Measurements from ENCODE around the gene OR8D1.
"Not testable (repeated sequence)": the region's sequence is repeated elsewhere in the genome, so short reads cannot be mapped to it uniquely, and the experiment has no call there.

The OR8D1 gene

DNA sequence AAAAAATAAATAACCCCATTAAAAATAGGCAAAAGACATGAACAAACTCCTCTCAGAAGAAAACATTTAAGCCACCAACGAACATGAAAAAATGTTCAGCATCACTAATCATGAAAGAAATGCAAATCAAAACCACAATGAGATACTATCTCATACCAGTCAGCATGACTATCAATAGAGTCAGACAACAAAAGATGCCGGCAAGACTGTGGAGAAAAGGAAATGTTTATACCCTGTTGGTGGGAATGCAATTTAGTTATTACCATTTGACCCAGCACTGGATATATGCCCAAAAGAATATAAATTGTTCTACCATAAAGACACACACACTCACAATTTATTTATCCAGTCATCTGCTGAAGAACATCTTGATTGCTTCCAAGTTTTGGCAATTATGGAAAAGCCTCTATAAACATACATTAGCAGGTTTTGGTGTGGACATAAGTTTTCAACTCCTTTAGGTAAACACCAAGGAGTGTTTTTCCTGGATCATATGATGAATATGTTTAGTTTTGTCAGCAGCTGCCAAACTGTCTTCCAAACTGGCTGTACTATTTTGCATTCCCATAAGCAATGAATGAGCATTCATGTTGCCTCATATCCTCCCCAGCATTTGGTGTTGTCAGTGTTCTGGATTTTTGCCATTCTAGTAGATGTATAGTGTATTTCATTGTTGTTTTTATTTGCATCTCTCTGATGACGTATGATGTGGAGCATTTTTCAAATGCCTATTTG lies 28.0 kb downstream of the OR8D1 start:
- DNase-seq, result no peak

DNA sequence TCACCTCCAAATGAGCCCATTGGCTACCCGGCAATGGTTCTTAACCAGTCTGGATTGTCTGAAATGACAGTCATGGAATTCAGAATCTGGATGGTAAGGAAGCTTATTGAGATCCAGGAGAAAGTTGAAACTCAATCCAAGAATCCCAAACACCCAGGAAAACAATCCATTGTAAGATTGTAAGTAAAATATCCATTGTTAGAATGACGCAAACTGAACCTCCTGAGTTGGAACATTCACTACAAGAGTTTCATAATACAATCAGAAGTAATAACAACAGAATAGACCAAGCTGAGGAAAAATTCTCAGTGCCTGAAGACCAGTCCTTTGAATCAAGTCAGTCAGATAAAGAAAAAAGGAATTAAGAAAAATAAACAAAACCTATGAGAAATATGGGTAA lies 35.5 kb downstream of the OR8D1 start:
- DNase-seq, result no peak

DNA sequence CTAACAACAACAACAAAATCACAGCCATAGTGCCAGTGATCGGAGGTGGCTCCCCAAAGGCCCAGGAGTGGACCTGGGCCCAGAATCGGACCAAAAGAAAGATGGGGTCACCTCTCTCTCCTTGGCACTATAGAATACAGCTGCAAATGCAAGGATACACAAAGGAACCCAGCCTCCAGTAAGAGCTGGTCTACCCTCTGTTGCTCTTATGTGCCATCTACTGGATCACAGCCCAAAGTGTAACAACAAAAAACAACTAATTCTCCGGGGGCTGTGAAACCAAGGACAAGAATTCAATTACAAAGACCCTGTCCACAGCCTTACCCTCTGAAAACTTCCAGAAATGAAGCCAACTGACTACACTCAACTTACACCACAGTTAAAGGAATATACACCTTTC lies 35.9 kb downstream of the OR8D1 start:
- peak; percentile 35 to 50 for DNase-seq

GRCh38 chr11:124277207-124277606 lies 36.5 kb downstream of the OR8D1 start:
- no peak for DNase-seq

- DNase-seq, result peak; percentile 12 to 21
These were observed 37.7 kb downstream of the OR8D1 start for GRCh38 chr11:124276081-124276480.

- DNase-seq, result no peak
These were observed 39.7 kb downstream of the OR8D1 start for GRCh38 chr11:124274000-124274399.

- not testable (repeated sequence) for DNase-seq
These were observed 42.9 kb downstream of the OR8D1 start for GRCh38 chr11:124270886-124271285.

DNA sequence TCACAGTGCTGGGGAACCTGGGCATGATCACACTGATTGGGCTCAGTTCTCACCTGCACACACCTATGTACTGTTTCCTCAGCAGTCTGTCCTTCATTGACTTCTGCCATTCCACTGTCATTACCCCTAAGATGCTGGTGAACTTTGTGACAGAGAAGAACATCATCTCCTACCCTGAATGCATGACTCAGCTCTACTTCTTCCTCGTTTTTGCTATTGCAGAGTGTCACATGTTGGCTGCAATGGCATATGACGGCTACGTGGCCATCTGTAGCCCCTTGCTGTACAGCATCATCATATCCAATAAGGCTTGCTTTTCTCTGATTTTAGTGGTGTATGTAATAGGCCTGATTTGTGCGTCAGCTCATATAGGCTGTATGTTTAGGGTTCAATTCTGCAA lies 48.7 kb downstream of the OR8D1 start:
- DNase-seq, result peak; percentile 71 to 83

- no peak for DNase-seq
These were observed 57.7 kb downstream of the OR8D1 start, which contains the start of gene OR8G5 for GRCh38 chr11:124256076-124256475. OR8G5 (plus strand) TSS chr11:124256376; CDS start chr11:124264932, 8,556 bp downstream.
